ENCODE results near the gene HIBADH.

GRCh38 chr7:27650283-27650682 is 12.4 kb downstream of the HIBADH start:
- TF ChIP-seq CTCF (IDR thresholded peaks at IDR 0.05 in 4 of 5, conservative IDR thresholded peaks at IDR 0.05 in 1 of 5) (no peak), POLR2A (IDR thresholded peaks at IDR 0.05) (no peak)

Measured in gastrocnemius medialis (tissue), 4 donors.